Osteoblast (primary cell): Measurements from ENCODE around the gene MCC. TPM values are rescaled to one million over a fixed set of nuclear protein-coding genes. Genes with fewer than 3 reads are reported as not detected.

Source experiments
- DNase-seq: peaks from one replicate; pipeline ENCODE4 v3.0.0; 2011; ENCODE audit warnings: low spot score, mixed read lengths; ENCODE audit not compliant: insufficient read length; ENCODE audit errors: missing footprints
- H2AFZ ChIP-seq: 2 replicates; pipeline ENCODE4 v1.6.0; 2011; ENCODE audit warnings: mild to moderate bottlenecking, low read length
- H3K27ac ChIP-seq: 2 replicates; pipeline ENCODE4 v1.5.1; 2011; ENCODE audit warnings: mild to moderate bottlenecking, low read depth, low read length, moderate library complexity
- H3K27me3 ChIP-seq: 2 replicates; pipeline ENCODE4 v1.6.0; 2012; ENCODE audit warnings: mild to moderate bottlenecking, control low read depth, inconsistent platforms, low read length, moderate library complexity; ENCODE audit not compliant: insufficient read depth
- H3K36me3 ChIP-seq: 2 replicates; pipeline ENCODE4 v1.5.1; 2011; ENCODE audit warnings: mild to moderate bottlenecking, low read length, control low read depth, moderate library complexity; ENCODE audit not compliant: insufficient read depth
- H3K4me1 ChIP-seq: 2 replicates; pipeline ENCODE4 v1.5.1; 2011; ENCODE audit warnings: mild to moderate bottlenecking, low read length, control low read depth, moderate library complexity; ENCODE audit not compliant: insufficient read depth
- H3K4me2 ChIP-seq: 2 replicates; pipeline ENCODE4 v1.6.0; 2011; ENCODE audit warnings: mild to moderate bottlenecking, low read length; ENCODE audit not compliant: insufficient read depth
- H3K4me3 ChIP-seq: fragments of 200-600 bp; sonication (generic); 3 replicates; pipeline ENCODE4 v1.5.1; 2012; ENCODE audit warnings: mild to moderate bottlenecking, low read length, inconsistent platforms; ENCODE audit not compliant: insufficient read depth
- H3K79me2 ChIP-seq: 2 replicates; pipeline ENCODE4 v1.6.0; 2012; ENCODE audit warnings: mild to moderate bottlenecking, low read length, control low read depth, inconsistent platforms; ENCODE audit not compliant: insufficient read depth
- H3K9me3 ChIP-seq: 2 replicates; pipeline ENCODE4 v1.5.1; 2011; ENCODE audit warnings: low read depth, low read length, control low read depth
- H4K20me1 ChIP-seq: 2 replicates; pipeline ENCODE4 v1.6.0; 2012; ENCODE audit warnings: mild to moderate bottlenecking, low read length, control low read depth; ENCODE audit not compliant: insufficient read depth
- CTCF ChIP-seq: IDR thresholded peaks from 2 replicates; pipeline ENCODE4 v1.5.1; 2011; ENCODE audit warnings: mild to moderate bottlenecking, low read depth, low read length, moderate library complexity; ENCODE audit errors: extremely low read depth
- total RNA-seq: library from RNA; depleted of rRNA; stranded (reverse); fragments of >200 nt; gene quantifications from 2 replicates; pipeline ENCODE4 v1.2.3, GENCODE V29; 2012

MCC gene
- total RNA-seq, 1 donor = 45.6 TPM

- no peak for TF ChIP-seq CTCF
- H4K20me1 ChIP-seq = no peaks in the 10 kb centered on the region
- no peaks in the 10 kb centered on the region for H3K79me2 ChIP-seq
- peak overlapping the region; percentile 54 for H3K4me2 ChIP-seq
- no peaks in the 10 kb centered on the region for H3K36me3 ChIP-seq
- H3K4me1 ChIP-seq = peaks cover 43% of the 10 kb centered on the region
- H3K27me3 ChIP-seq = no peaks in the 10 kb centered on the region
- peak overlapping the region; percentile 56 for H3K27ac ChIP-seq
- DNase-seq = peak; percentile 48
- H2AFZ ChIP-seq = peak overlapping the region; percentile 14
- H3K4me3 ChIP-seq = no peak overlapping the region
- no peaks in the 10 kb centered on the region for H3K9me3 ChIP-seq
These were observed 429.5 kb downstream of the MCC start for GRCh38 chr5:113058706-113059226.

- no peaks in the 10 kb centered on the region for H4K20me1 ChIP-seq
- H3K9me3 ChIP-seq = no peaks in the 10 kb centered on the region
- no peak for DNase-seq
- peaks cover 46% of the 10 kb centered on the region for H3K4me1 ChIP-seq
- no peaks in the 10 kb centered on the region for H3K36me3 ChIP-seq
- no peak overlapping the region for H3K4me2 ChIP-seq
- H2AFZ ChIP-seq = no peak overlapping the region
- H3K4me3 ChIP-seq = no peak overlapping the region
- H3K79me2 ChIP-seq = no peaks in the 10 kb centered on the region
- no peak for TF ChIP-seq CTCF
- H3K27ac ChIP-seq = no peak overlapping the region
- H3K27me3 ChIP-seq = no peaks in the 10 kb centered on the region
These were observed 430.0 kb downstream of the MCC start for GRCh38 chr5:113058269-113058668.

- Histone ChIP-seq H3K4me3 (no peak overlapping the region), H3K79me2 (no peaks in the 10 kb centered on the region), H2AFZ (no peak overlapping the region), H3K27me3 (no peaks in the 10 kb centered on the region), H4K20me1 (no peaks in the 10 kb centered on the region), H3K36me3 (no peaks in the 10 kb centered on the region), H3K4me1 (peaks cover 45% of the 10 kb centered on the region), H3K4me2 (no peak overlapping the region), H3K27ac (no peak overlapping the region), H3K9me3 (no peaks in the 10 kb centered on the region)
- DNase-seq = peak; percentile 9
- TF ChIP-seq CTCF = no peak
These were observed 430.7 kb downstream of the MCC start for GRCh38 chr5:113057557-113057984.

- no peak overlapping the region for H3K27ac ChIP-seq
- no peaks in the 10 kb centered on the region for H3K9me3 ChIP-seq
- no peak overlapping the region for H3K4me3 ChIP-seq
- no peaks in the 10 kb centered on the region for H3K36me3 ChIP-seq
- peaks cover 45% of the 10 kb centered on the region for H3K4me1 ChIP-seq
- no peak overlapping the region for H3K4me2 ChIP-seq
- no peak overlapping the region for H2AFZ ChIP-seq
- no peaks in the 10 kb centered on the region for H4K20me1 ChIP-seq
- no peak for TF ChIP-seq CTCF
- no peaks in the 10 kb centered on the region for H3K27me3 ChIP-seq
- DNase-seq = no peak
- H3K79me2 ChIP-seq = no peaks in the 10 kb centered on the region
These were observed 431.3 kb downstream of the MCC start for GRCh38 chr5:113056988-113057387.
